GM19351 (cell line): ENCODE measurements around the gene NSA2.

Source experiments
- ATAC-seq: cut with Tn5 transposase; IDR thresholded peaks from one replicate; pipeline ENCODE4 v1.9.1; 2021; ENCODE audit warnings: mild to moderate bottlenecking, moderate library complexity; ENCODE audit not compliant: unreplicated experiment

The NSA2 gene

DNA sequence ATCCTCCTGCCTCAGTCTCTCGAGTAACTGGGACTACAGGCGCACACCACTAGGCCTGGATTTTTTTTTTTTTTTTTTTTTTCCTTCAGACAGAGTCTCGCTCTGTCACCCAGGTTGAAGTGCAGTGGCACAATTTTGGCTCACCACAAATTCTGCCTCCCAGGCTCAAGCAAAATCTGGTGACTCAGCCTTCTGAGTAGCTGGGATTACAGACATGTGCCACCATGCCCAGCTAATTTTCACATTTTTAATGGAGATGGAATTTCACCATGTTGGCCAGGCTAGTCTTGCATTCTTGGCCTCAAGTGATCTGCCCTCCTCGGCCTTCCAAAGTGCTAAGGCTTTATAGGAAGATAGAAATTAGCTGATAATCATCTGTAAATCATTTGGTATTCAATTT lies 43.9 kb downstream of the NSA2 start:
- no peak for ATAC-seq

DNA sequence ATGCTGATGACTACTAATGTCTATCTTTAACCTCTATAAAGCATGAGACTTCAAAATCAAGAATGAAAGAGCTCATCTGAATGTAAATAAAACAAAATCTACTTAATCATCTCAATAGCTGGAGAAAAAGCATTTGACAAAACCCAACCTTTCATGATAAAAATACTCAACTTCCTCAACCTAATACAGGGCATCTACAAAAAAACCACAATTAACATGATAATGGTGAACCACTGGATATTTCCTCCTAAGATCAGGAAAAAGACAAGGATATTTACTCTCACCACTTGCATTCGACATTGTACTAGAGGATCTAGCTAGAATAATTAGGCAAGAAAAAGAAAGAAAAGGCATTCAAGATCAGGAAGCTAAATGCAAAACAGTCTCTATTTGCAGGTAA lies 49.8 kb downstream of the NSA2 start:
- no peak for ATAC-seq

DNA sequence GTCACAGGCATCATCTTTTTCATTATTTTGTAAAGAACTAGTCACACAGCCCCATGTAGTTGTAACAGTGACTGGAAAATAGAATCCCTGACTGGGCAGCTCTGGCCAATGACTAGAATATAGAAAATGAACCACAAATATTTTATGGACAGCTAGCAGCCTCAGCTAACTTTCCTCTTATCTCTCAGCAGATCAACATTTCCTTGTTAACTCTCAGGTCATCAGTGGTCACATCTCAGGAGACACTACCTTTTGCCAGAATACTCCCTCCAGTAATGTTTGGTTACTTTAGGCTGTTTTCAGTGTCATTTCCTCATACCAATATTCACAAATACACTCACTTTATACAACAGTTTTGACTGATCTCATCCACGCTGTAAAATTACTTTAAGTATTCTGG lies 55.2 kb downstream of the NSA2 start:
- no peak for ATAC-seq

- ATAC-seq: no peak
Observed at GRCh38 chr5:74829413-74829812, 62.4 kb downstream of the NSA2 start.
